ENCODE data around the gene RBP4. TPM values are rescaled to one million over a fixed set of nuclear protein-coding genes. Genes with fewer than 3 reads are reported as not detected.

RBP4 gene
- polyA plus RNA-seq, 2 of the 4 experiments (the other 2 are of a cell fraction), result 6.0 to 8.2 TPM

DNA sequence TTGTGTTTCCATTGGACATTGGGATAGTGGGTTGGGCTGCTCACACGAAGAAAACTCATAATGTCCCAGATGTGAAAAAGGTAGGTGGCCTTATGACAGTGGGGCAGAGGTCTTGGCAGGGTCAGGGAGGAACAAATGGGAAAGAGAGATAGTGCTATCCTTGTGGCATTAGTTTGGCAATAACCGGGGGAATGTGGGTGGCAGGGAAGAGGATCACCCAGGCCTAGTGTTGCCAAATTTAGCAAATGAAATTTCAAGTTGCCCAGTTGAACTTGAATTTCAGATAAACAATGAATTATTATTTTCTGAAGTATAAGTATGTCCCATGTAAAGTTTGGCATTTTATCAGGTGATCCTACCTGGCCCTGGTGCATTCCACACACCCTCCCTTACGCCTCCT is 12.1 kb upstream of the RBP4 start (continued):
- TF ChIP-seq BCL3 (IDR thresholded peaks at IDR 0.05) (no peak), KDM5A (IDR thresholded peaks at IDR 0.05) (no peak)

- 54% methylated on average over 6 of the region's 6 CpGs for WGBS (ENCODE audit: missing lambda C conversion rate)
- ATAC-seq (no peak), DNase-seq (ENCODE audit: low read depth in 1 of 2, low spot score in 1 of 2) (no peak), FAIRE-seq (no peak)
- ChIA-PET POLR2A (no interaction called here), CTCF (interaction anchor here (1.7 kb wide), 1 partner anchor 16 kb away, joined by 8 read pairs; no protein-coding TSS in a partner anchor)
- Histone ChIP-seq H3K9me3 (no peaks in the 10 kb centered on the region), H3K4me1 (no peaks in the 10 kb centered on the region), H3K27ac (no peak within 1 kb of the TSS), H3K4me2 (no peak within 1 kb of the TSS), H3K4me3 (no peak within 1 kb of the TSS)
- TF ChIP-seq CEBPB (IDR thresholded peaks at IDR 0.05), result no peak
- no peak for TF ChIP-seq SREBF2 (IDR thresholded peaks at IDR 0.05)
- TF ChIP-seq JUNB (IDR thresholded peaks at IDR 0.05), result no peak
- TF ChIP-seq CHD4 (IDR thresholded peaks at IDR 0.05; ENCODE audit: borderline replicate concordance), result no peak
- no peak for TF ChIP-seq ZNF302 (CRISPR knock-in tag; IDR thresholded peaks at IDR 0.05)
- TF ChIP-seq, protein P1, sequence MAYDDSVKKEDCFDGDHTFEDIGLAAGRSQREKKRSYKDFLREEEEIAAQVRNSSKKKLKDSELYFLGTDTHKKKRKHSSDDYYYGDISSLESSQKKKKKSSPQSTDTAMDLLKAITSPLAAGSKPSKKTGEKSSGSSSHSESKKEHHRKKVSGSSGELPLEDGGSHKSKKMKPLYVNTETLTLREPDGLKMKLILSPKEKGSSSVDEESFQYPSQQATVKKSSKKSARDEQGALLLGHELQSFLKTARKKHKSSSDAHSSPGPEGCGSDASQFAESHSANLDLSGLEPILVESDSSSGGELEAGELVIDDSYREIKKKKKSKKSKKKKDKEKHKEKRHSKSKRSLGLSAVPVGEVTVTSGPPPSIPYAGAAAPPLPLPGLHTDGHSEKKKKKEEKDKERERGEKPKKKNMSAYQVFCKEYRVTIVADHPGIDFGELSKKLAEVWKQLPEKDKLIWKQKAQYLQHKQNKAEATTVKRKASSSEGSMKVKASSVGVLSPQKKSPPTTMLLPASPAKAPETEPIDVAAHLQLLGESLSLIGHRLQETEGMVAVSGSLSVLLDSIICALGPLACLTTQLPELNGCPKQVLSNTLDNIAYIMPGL (CRISPR knock-in tag; IDR thresholded peaks at IDR 0.05; ENCODE audit: borderline replicate concordance), result no peak
- TF ChIP-seq RAD21 (conservative IDR thresholded peaks at IDR 0.05 in 1 of 2, IDR thresholded peaks at IDR 0.05 in 1 of 2), result no peak
- TF ChIP-seq RCOR1 (IDR thresholded peaks at IDR 0.05; ENCODE audit: low read depth, low read length), result no peak
- TF ChIP-seq RARB (CRISPR knock-in tag; IDR thresholded peaks at IDR 0.05), result no peak
- no peak for TF ChIP-seq SMC3 (IDR thresholded peaks at IDR 0.05)
Measured at GRCh38 chr10:93612311-93612710, 11.3 kb upstream of the RBP4 start, which contains the start of gene PDE6C. Gene PDE6C (plus strand): TSS chr10:93612537. CDS start chr10:93612726, 189 bp downstream.

- Histone ChIP-seq H3K4me2 (no peak overlapping the region), H3K4me3 (no peak overlapping the region), H3K9me3 (no peaks in the 10 kb centered on the region), H3K4me1 (peaks cover 13% of the 10 kb centered on the region), H3K27ac (no peak overlapping the region)
- no peak for DNase-seq (ENCODE audit: low read depth in 1 of 2, low spot score in 1 of 2)
- POLR2A ChIA-PET, result no interaction called here
- CTCF ChIA-PET, result interaction anchor here (0.6 kb wide), 1 partner anchor 62 kb away, joined by 4 read pairs; no protein-coding TSS in a partner anchor
- ATAC-seq, result no peak
- FAIRE-seq, result no peak
- TF ChIP-seq, protein P2, sequence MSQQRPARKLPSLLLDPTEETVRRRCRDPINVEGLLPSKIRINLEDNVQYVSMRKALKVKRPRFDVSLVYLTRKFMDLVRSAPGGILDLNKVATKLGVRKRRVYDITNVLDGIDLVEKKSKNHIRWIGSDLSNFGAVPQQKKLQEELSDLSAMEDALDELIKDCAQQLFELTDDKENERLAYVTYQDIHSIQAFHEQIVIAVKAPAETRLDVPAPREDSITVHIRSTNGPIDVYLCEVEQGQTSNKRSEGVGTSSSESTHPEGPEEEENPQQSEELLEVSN (IDR thresholded peaks at IDR 0.05; ENCODE audit: borderline replicate concordance, low read depth), result no peak
- TF ChIP-seq KDM1A (IDR thresholded peaks at IDR 0.05; ENCODE audit: low read depth) (no peak), BHLHE40 (IDR thresholded peaks at IDR 0.05; ENCODE audit: low read depth, low read length) (no peak)
- WGBS (ENCODE audit: missing lambda C conversion rate), result 73% methylated on average over 3 of the region's 3 CpGs
Measured at GRCh38 chr10:93608421-93608820, 7.4 kb upstream of the RBP4 start.

DNA sequence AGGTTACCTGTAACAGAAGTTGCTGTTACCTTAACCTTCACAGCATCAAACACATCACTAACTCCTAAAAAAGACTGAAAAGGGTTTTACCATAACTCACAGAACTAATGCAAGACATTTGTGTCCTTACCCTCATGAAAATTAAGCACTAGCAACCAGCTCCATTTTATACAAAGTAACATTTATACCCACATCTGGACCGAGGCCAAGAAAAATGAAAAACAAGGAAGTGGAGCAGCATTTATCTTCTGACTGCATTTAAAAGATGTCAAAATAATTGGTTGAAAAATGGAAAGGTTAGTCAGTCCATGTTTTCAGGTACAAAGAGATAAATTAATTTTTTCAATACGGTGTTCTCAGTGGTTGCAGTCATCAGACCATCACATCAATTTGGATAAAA is 3.1 kb upstream of the RBP4 start:
- DNase-seq (ENCODE audit: low read depth in 1 of 2, low spot score in 1 of 2) (no peak), ATAC-seq (no peak), FAIRE-seq (no peak)
- Histone ChIP-seq H3K9me3 (no peaks in the 10 kb centered on the region), H3K27ac (no peak overlapping the region), H3K4me2 (peak overlapping the region; percentile 20; the same call in 1 of the 3 replicates), H3K4me3 (no peak overlapping the region), H3K4me1 (peaks cover 33% of the 10 kb centered on the region)
- ChIA-PET CTCF (interaction anchor here (0.7 to 1.2 kb wide), 4 partner anchors 23 to 50 kb away, joined by 3 read pairs; no protein-coding TSS in a partner anchor), POLR2A (no interaction called here)
- TF ChIP-seq POLR2A (IDR thresholded peaks at IDR 0.05; ENCODE audit: low read length) (no peak), TP53 (CRISPR knock-in tag; IDR thresholded peaks at IDR 0.05) (no peak), JUN (IDR thresholded peaks at IDR 0.05) (no peak), ZC3H11A (IDR thresholded peaks at IDR 0.05) (no peak), HEYL (CRISPR knock-in tag; IDR thresholded peaks at IDR 0.05) (no peak)
- TF ChIP-seq, protein P3, sequence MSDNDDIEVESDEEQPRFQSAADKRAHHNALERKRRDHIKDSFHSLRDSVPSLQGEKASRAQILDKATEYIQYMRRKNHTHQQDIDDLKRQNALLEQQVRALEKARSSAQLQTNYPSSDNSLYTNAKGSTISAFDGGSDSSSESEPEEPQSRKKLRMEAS (IDR thresholded peaks at IDR 0.05), result no peak
- 36% methylated on average over 2 of the region's 2 CpGs for WGBS (ENCODE audit: missing lambda C conversion rate)

All from A549 (cell line).